Posterior cingulate gyrus (tissue), 11 donors: ENCODE results near the gene NAGA.
A peak's percentile ranks its signal among the peaks of the same experiment; 100 is the strongest.
"Not testable (repeated sequence)": the region's sequence is repeated elsewhere in the genome, so short reads cannot be mapped to it uniquely, and the experiment has no call there.

Source experiments
- DNase-seq, 10 donors: peaks; one replicate each; pipeline versions ENCODE4 v3.0.0 to v3.0.0-alpha.2; 2020 to 2021; ENCODE audit warnings: mixed read lengths in 3 of 10
- intact Hi-C: fragments of 100-400 bp; cut with DNase I; formaldehyde crosslinking; loops from one replicate; pipeline ENCODE4 v1.15.1; 2023

The NAGA gene

GRCh38 chr22:42070517-42071422, at the start of gene NAGA:
Gene NAGA, minus strand, starts transcription at chr22:42070812. Its CDS starts 515 bp downstream, at chr22:42070297.
- intact Hi-C loops: no loop called here
- peak; percentile 86 to 99 (median 94) for DNase-seq

GRCh38 chr22:42116848-42117424, 46.3 kb upstream of the NAGA start:
- intact Hi-C loops: no loop called here
- DNase-seq: no peak

GRCh38 chr22:42115420-42115830, 44.8 kb upstream of the NAGA start:
- intact Hi-C loops, DNase-seq: not testable (repeated sequence)

- intact Hi-C loops: no loop called here
- no peak for DNase-seq
Observed at GRCh38 chr22:42114721-42115120, 44.1 kb upstream of the NAGA start.

- intact Hi-C loops, DNase-seq: not testable (repeated sequence)
Observed at GRCh38 chr22:42112793-42113192, 42.2 kb upstream of the NAGA start.

- no peak for DNase-seq
- intact Hi-C loops: no loop called here
Observed at GRCh38 chr22:42111798-42112197, 41.2 kb upstream of the NAGA start.

GRCh38 chr22:42108848-42109247, 38.2 kb upstream of the NAGA start:
- no peak for DNase-seq
- intact Hi-C loops: no loop called here

- intact Hi-C loops: not testable (repeated sequence)
Observed at GRCh38 chr22:42104332-42104860, 33.8 kb upstream of the NAGA start.

GRCh38 chr22:42101199-42101598, 30.6 kb upstream of the NAGA start:
- DNase-seq: no peak
- intact Hi-C loops: no loop called here

More at GRCh38 chr22:42104332-42104860, 33.8 kb upstream of the NAGA start:
- not testable (repeated sequence) for DNase-seq

- intact Hi-C loops: loop anchor here (1.0 to 10.0 kb wide), 3 partner anchors 83 to 346 kb away; no protein-coding TSS in a partner anchor
- no peak for DNase-seq
Observed at GRCh38 chr22:42091455-42091782, 20.8 kb upstream of the NAGA start.

- intact Hi-C loops: loop anchor here (1.0 to 10.0 kb wide), 4 partner anchors 12 to 346 kb away; partner anchors contain the start of gene SMDT1
- DNase-seq: peak; percentile 98 to 100 (median 99)
Observed at GRCh38 chr22:42090596-42091454, 20.2 kb upstream of the NAGA start, which contains the start of gene NDUFA6. Gene NDUFA6, minus strand, starts transcription at chr22:42090772. Its CDS starts 28 bp downstream, at chr22:42090744.

- intact Hi-C loops: no loop called here
Observed at GRCh38 chr22:42086051-42086450, 15.4 kb upstream of the NAGA start.

GRCh38 chr22:42084874-42085273, 14.3 kb upstream of the NAGA start:
- intact Hi-C loops: no loop called here
- DNase-seq: peak in 1 of 10 donors; percentile 62

More at GRCh38 chr22:42086051-42086450, 15.4 kb upstream of the NAGA start:
- no peak for DNase-seq

- DNase-seq: no peak
- intact Hi-C loops: no loop called here
Observed at GRCh38 chr22:42083119-42083518, 12.5 kb upstream of the NAGA start.

- peak in 7 of 10 donors; percentile 39 to 90 (median 56) for DNase-seq
- intact Hi-C loops: no loop called here
Observed at GRCh38 chr22:42080287-42080686, 9.7 kb upstream of the NAGA start.

GRCh38 chr22:42079319-42080251, 9.0 kb upstream of the NAGA start, which contains the start of gene SMDT1:
Gene SMDT1, plus strand, starts transcription at chr22:42079700. Its CDS starts 69 bp downstream, at chr22:42079769.
- intact Hi-C loops: loop anchor here (1.0 kb wide), 1 partner anchor 11 kb away; the partner anchor contains the start of gene NDUFA6
- DNase-seq: peak; percentile 98 to 100 (median 99)

GRCh38 chr22:42078469-42079318, 8.1 kb upstream of the NAGA start:
- peak in 1 of 10 donors; percentile 80 for DNase-seq

More at GRCh38 chr22:42078469-42079318, 8.1 kb upstream of the NAGA start:
- intact Hi-C loops: loop anchor here (1.0 kb wide), 1 partner anchor 12 kb away; the partner anchor contains the start of gene NDUFA6
